Activated CD8-positive, alpha-beta memory T cell treated with anti-CD3 and anti-CD28 coated beads, Interleukin-2, amount 10 ng/mL, durations not matched to agents 7 days and 5 days (primary cell): ENCODE results near the gene CARD14. TPM values are rescaled to one million over a fixed set of nuclear protein-coding genes. Genes with fewer than 3 reads are reported as not detected.

Source experiments
- ATAC-seq: fragments of 150-1000 bp; cut with Tn5 transposase; one replicate; pipeline ENCODE4 v1.10.0; 2021; ENCODE audit warnings: moderate library complexity
- CTCF ChIA-PET: fragments of 350-600 bp; sonication (Branson Sonifier 250); formaldehyde crosslinking; loops from one replicate; lab custom pipeline; 2021; ENCODE audit warnings: antibody characterized with exemption; lab: Charles Lee
- DNase-seq: peaks from one replicate; pipeline ENCODE4 v3.0.0-alpha.2; 2020
- H3K27ac Mint-ChIP-seq: one replicate; pipeline ENCODE4 v1.8.0; 2021; ENCODE audit warnings: mild to moderate bottlenecking, mixed read lengths
- H3K27me3 Mint-ChIP-seq: one replicate; pipeline ENCODE4 v1.8.0; 2021; ENCODE audit warnings: mixed read lengths
- H3K36me3 Mint-ChIP-seq: one replicate; pipeline ENCODE4 v1.8.0; 2021; ENCODE audit warnings: mild to moderate bottlenecking, mixed read lengths
- H3K4me1 Mint-ChIP-seq: one replicate; pipeline ENCODE4 v1.8.0; 2021; ENCODE audit warnings: mixed read lengths
- H3K4me3 Mint-ChIP-seq: one replicate; pipeline ENCODE4 v1.8.0; 2021; ENCODE audit warnings: mild to moderate bottlenecking, moderate library complexity, mixed read lengths
- H3K9me3 Mint-ChIP-seq: one replicate; pipeline ENCODE4 v1.8.0; 2022; ENCODE audit warnings: low read depth, mixed read lengths
- total RNA-seq, 2 experiments: library from RNA; stranded (reverse); gene quantifications; one replicate each; pipeline ENCODE4 v1.2.3, GENCODE V29; 2021

The CARD14 gene
- not detected for total RNA-seq

- no peak for ATAC-seq
- CTCF ChIA-PET = interaction anchor here (1.2 kb wide), 1 partner anchor 68 kb away, joined by 3 read pairs; the partner anchor contains the start of gene GAA
These were observed at the start of gene CARD14 for GRCh38 chr17:80169784-80170500. Gene CARD14, plus strand, starts transcription at chr17:80170030. Its CDS starts 11,409 bp downstream, at chr17:80181439.

DNA sequence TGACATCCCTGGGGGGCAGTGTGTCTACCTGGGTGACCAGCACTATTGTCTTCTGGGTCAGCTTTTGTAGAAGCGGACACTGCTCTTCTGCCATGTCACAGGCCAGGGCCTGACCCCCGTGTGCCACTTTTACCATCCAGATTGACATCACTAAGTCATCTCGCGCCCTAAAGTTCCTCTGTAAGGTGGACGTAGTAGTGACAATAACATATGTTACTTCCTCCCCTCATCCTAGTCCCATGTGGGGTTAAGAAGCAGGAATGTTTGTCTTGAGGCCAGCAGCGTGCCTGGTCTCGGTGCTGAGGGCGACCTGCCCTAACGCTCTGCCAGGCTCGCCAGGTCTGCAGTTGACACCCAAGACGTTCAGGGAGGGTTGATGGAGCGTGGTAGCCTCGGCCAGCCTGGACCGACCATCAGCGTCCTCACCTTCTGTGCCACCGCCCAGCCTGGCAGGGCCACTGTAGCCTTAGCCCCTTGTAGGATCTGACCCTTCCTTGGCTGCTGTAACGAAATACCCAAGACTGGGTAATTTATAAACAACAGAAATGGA lies 47.7 kb upstream of the CARD14 start:
- Mint-ChIP-seq H3K27ac (no peak overlapping the region), H3K27me3 (peaks cover 11% of the 10 kb centered on the region), H3K4me3 (no peak overlapping the region), H3K4me1 (no peaks in the 10 kb centered on the region), H3K36me3 (no peaks in the 10 kb centered on the region), H3K9me3 (no peaks in the 10 kb centered on the region)
- no peak for DNase-seq
- CTCF ChIA-PET = no interaction called here
- ATAC-seq = no peak

More at GRCh38 chr17:80169784-80170500, at the start of gene CARD14:
- no peaks in the 10 kb centered on the region for H3K36me3 Mint-ChIP-seq
- H3K27me3 Mint-ChIP-seq = peaks cover 8% of the 10 kb centered on the region
- H3K27ac Mint-ChIP-seq = no peak within 1 kb of the TSS
- H3K4me1 Mint-ChIP-seq = no peaks in the 10 kb centered on the region
- DNase-seq = no peak
- no peaks in the 10 kb centered on the region for H3K9me3 Mint-ChIP-seq
- H3K4me3 Mint-ChIP-seq = no peak within 1 kb of the TSS

GRCh38 chr17:80122926-80123505 lies 46.8 kb upstream of the CARD14 start:
- DNase-seq (no peak), ATAC-seq (no peak)
- no peaks in the 10 kb centered on the region for H3K4me1 Mint-ChIP-seq
- no peak overlapping the region for H3K4me3 Mint-ChIP-seq
- H3K27ac Mint-ChIP-seq = no peak overlapping the region
- H3K36me3 Mint-ChIP-seq = no peaks in the 10 kb centered on the region
- no peaks in the 10 kb centered on the region for H3K9me3 Mint-ChIP-seq
- CTCF ChIA-PET = interaction anchor here (1.0 kb wide), 1 partner anchor 22 kb away, joined by 4 read pairs; the partner anchor contains the start of gene GAA
- peaks cover 16% of the 10 kb centered on the region for H3K27me3 Mint-ChIP-seq

DNA sequence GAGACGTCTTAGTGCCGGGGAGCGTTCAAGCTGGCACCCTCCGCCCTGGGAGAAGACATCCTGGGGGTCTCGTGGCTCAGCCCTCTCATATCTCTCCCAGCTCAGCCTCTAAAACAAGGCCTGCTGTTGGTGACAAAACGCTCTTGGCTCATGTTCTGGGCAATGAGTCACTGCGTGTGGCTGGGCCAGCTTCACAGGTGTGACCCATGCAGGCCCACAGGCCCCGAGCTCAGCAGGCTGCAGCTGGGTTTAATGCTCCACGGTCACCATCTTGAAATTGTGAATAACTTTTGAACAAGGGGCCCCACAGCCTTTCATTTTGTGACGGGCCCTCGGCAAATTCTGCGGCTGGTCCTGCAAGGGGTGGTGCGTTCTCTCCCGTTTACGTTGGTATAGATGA lies 46.0 kb upstream of the CARD14 start:
- Mint-ChIP-seq H3K36me3 (no peaks in the 10 kb centered on the region), H3K27ac (no peak overlapping the region), H3K4me3 (no peak overlapping the region), H3K9me3 (no peaks in the 10 kb centered on the region), H3K27me3 (peaks cover 24% of the 10 kb centered on the region), H3K4me1 (no peaks in the 10 kb centered on the region)
- CTCF ChIA-PET = interaction anchor here (1.0 kb wide), 1 partner anchor 22 kb away, joined by 4 read pairs; the partner anchor contains the start of gene GAA
- DNase-seq (no peak), ATAC-seq (no peak)

- Mint-ChIP-seq H3K36me3 (no peaks in the 10 kb centered on the region), H3K4me1 (no peaks in the 10 kb centered on the region), H3K27ac (no peak overlapping the region), H3K9me3 (no peaks in the 10 kb centered on the region), H3K27me3 (peaks cover 31% of the 10 kb centered on the region), H3K4me3 (no peak overlapping the region)
- CTCF ChIA-PET = interaction anchor here (0.9 to 1.6 kb wide), 2 partner anchors 21 to 23 kb away, joined by 4 to 6 read pairs; partner anchors contain the start of gene GAA
- ATAC-seq = no peak
- DNase-seq = no peak
These were observed 45.4 kb upstream of the CARD14 start for GRCh38 chr17:80124351-80124981.

- CTCF ChIA-PET = interaction anchor here (1.6 kb wide), 1 partner anchor 24 kb away, joined by 6 read pairs; the partner anchor contains the start of gene GAA
- Mint-ChIP-seq H3K4me1 (no peaks in the 10 kb centered on the region), H3K27ac (no peak overlapping the region), H3K9me3 (no peaks in the 10 kb centered on the region), H3K36me3 (no peaks in the 10 kb centered on the region), H3K27me3 (peaks cover 35% of the 10 kb centered on the region), H3K4me3 (no peak overlapping the region)
- DNase-seq (no peak), ATAC-seq (no peak)
These were observed 44.0 kb upstream of the CARD14 start for GRCh38 chr17:80125656-80126448.

DNA sequence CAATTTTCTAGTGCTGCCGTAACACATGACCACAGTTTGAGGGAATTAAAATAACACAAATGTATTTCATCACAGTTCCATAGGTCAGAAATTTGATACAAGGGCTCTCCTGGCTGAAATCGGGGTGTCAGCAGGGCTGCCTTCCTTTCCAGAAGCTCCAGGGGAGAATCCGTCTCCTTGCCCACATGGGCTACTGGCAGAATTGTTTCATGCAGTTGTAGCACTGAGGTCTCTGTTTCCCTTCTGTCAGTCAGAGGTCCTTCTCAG lies 43.4 kb upstream of the CARD14 start:
- Mint-ChIP-seq H3K27ac (no peak overlapping the region), H3K9me3 (no peaks in the 10 kb centered on the region), H3K4me3 (no peak overlapping the region), H3K27me3 (peaks cover 35% of the 10 kb centered on the region), H3K36me3 (no peaks in the 10 kb centered on the region), H3K4me1 (no peaks in the 10 kb centered on the region)
- ATAC-seq = no peak
- DNase-seq = no peak
- CTCF ChIA-PET = no interaction called here

DNA sequence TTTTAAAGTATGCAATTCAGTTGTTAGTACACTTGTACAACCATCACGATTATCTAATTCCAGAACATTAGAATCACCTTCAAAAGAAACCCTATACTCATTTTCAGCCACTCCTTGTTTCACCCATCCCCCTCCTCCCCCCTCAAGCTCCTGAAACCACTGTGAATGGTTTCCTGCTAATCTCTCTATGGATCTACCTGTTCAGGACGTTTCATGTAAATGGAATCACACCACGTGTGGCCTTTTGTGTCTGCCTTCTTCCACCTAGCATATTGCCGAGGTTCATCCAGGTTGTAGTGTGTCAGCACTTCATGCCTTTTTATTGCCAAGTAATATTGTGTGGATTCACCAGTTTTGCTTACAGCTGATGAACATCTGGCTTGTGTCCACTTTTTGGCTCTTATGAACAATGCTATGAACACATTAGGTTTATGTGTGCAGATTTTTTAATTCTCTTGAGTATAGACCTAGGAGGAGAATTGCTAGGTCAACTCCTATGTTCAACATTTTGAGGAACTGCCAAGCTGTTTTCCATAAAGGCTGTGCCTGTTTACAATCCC lies 40.7 kb upstream of the CARD14 start:
- Mint-ChIP-seq H3K4me1 (no peaks in the 10 kb centered on the region), H3K27me3 (peaks cover 35% of the 10 kb centered on the region), H3K9me3 (no peaks in the 10 kb centered on the region), H3K4me3 (no peak overlapping the region), H3K36me3 (peaks cover 11% of the 10 kb centered on the region), H3K27ac (no peak overlapping the region)
- CTCF ChIA-PET = interaction anchor here (1.9 to 2.3 kb wide), 2 partner anchors 28 to 67 kb away, joined by 5 to 7 read pairs; partner anchors contain the start of gene GAA
- ATAC-seq (no peak), DNase-seq (no peak)

DNA sequence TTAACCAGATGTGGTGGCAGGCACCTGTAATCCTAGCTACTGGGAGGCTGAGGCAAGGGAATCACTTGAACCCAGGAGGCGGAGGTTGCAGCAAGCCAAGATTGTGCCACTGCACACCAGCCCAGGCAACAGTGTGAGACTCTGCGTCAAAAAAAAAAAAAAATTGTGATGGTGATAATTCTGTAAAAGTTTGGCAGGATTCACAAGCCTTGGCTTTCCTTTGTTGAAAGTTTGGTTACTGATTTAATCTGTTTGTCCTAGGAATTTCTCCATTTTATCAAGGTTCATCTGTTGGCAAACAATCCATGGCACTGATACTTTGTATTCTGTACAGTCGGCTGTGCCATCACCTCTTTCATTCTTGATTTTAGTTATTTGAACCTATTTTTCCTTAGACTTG lies 38.8 kb upstream of the CARD14 start:
- peaks cover 32% of the 10 kb centered on the region for H3K27me3 Mint-ChIP-seq
- DNase-seq = no peak
- peaks cover 22% of the 10 kb centered on the region for H3K36me3 Mint-ChIP-seq
- CTCF ChIA-PET = no interaction called here
- no peaks in the 10 kb centered on the region for H3K4me1 Mint-ChIP-seq
- H3K27ac Mint-ChIP-seq = no peak overlapping the region
- no peaks in the 10 kb centered on the region for H3K9me3 Mint-ChIP-seq
- H3K4me3 Mint-ChIP-seq = no peak overlapping the region
- ATAC-seq = no peak

- ATAC-seq (peak; percentile 9), DNase-seq (peak; percentile 31)
- Mint-ChIP-seq H3K27me3 (peaks cover 18% of the 10 kb centered on the region), H3K9me3 (no peaks in the 10 kb centered on the region), H3K4me1 (no peaks in the 10 kb centered on the region), H3K36me3 (peaks cover 40% of the 10 kb centered on the region), H3K4me3 (no peak overlapping the region), H3K27ac (no peak overlapping the region)
- CTCF ChIA-PET = interaction anchor here (0.6 to 2.0 kb wide), 4 partner anchors 8 to 236 kb away, joined by 3 to 8 read pairs (median 4); partner anchors contain the start of gene GAA
These were observed 36.8 kb upstream of the CARD14 start for GRCh38 chr17:80132906-80133625.

DNA sequence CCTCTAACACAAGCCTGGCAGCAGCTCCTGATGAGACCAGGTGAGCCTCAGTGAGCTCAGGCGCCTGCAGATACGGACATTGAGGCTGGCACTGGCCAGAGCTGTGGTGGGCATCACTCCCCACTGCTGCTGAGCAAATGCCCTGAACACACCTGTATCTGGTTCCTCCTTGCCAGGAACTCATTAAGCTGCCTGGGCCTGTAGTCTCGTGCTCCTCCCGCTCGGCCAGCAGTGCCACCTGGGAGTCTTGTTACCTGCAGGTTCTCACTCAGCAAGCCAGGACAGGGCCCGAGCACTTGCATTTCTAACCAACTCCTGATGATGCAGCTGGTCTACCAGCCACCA lies 36.2 kb upstream of the CARD14 start:
- ATAC-seq (no peak), DNase-seq (peak; percentile 38)
- Mint-ChIP-seq H3K36me3 (peaks cover 43% of the 10 kb centered on the region), H3K4me3 (no peak overlapping the region), H3K4me1 (no peaks in the 10 kb centered on the region), H3K27ac (no peak overlapping the region), H3K9me3 (no peaks in the 10 kb centered on the region), H3K27me3 (peaks cover 13% of the 10 kb centered on the region)
- CTCF ChIA-PET = interaction anchor here (0.6 to 2.0 kb wide), 4 partner anchors 8 to 235 kb away, joined by 3 to 8 read pairs (median 4); partner anchors contain the start of gene GAA

GRCh38 chr17:80137131-80137530 lies 32.7 kb upstream of the CARD14 start:
- ATAC-seq (no peak), DNase-seq (peak; percentile 33)
- Mint-ChIP-seq H3K4me1 (peaks cover 1% of the 10 kb centered on the region), H3K36me3 (peaks cover 68% of the 10 kb centered on the region), H3K27me3 (no peaks in the 10 kb centered on the region), H3K9me3 (no peaks in the 10 kb centered on the region), H3K4me3 (no peak overlapping the region), H3K27ac (no peak overlapping the region)
- CTCF ChIA-PET = no interaction called here
